ENCODE results near the gene ARHGAP24. TPM values are rescaled to one million over a fixed set of nuclear protein-coding genes. Genes with fewer than 3 reads are reported as not detected.
"Not testable (repeated sequence)": the region's sequence is repeated elsewhere in the genome, so short reads cannot be mapped to it uniquely, and the experiment has no call there.

ARHGAP24 gene
- total and polyA plus RNA-seq, 3 experiments from 2014 or later = not detected

DNA sequence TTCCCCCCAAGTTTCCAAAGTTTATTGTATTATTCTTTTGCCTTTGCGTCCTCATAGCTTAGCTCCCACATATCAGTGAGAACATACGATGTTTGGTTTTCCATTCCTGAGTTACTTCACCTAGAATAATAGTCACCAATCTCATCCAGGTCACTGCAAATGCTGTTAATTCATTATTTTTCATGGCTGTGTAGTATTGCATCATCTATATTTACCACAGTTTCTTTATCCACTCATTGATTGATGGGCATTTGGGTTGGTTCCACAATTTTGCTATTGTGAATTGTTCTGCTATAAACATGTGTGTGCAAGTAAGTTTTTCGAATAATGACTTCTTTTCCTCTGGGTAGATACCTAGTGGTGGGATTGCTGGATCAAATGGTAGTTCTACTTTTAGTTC, 43.6 kb downstream of the ARHGAP24 start:
- H3K4me1 ChIP-seq (ENCODE audit: insufficient read depth, low read length); POLR2A ChIA-PET; DNase-seq; H3K4me3 Mint-ChIP-seq; H3K4me3 ChIP-seq (ENCODE audit: low read length); H3K9me3 ChIP-seq (ENCODE audit: low read length); H3K36me3 Mint-ChIP-seq; H3K27ac Mint-ChIP-seq; H3K27me3 ChIP-seq (ENCODE audit: insufficient read depth, low read length, poor library complexity, severe bottlenecking); H3K4me1 Mint-ChIP-seq; H3K27me3 Mint-ChIP-seq; H3K27ac ChIP-seq (ENCODE audit: low read depth, low read length); CTCF ChIA-PET; H3K36me3 ChIP-seq (ENCODE audit: insufficient read depth, low read length): not testable (repeated sequence)
- H3K9me3 Mint-ChIP-seq = peaks cover 0 to 17% (median 2%) of the 10 kb centered on the region in 5 donors

DNA sequence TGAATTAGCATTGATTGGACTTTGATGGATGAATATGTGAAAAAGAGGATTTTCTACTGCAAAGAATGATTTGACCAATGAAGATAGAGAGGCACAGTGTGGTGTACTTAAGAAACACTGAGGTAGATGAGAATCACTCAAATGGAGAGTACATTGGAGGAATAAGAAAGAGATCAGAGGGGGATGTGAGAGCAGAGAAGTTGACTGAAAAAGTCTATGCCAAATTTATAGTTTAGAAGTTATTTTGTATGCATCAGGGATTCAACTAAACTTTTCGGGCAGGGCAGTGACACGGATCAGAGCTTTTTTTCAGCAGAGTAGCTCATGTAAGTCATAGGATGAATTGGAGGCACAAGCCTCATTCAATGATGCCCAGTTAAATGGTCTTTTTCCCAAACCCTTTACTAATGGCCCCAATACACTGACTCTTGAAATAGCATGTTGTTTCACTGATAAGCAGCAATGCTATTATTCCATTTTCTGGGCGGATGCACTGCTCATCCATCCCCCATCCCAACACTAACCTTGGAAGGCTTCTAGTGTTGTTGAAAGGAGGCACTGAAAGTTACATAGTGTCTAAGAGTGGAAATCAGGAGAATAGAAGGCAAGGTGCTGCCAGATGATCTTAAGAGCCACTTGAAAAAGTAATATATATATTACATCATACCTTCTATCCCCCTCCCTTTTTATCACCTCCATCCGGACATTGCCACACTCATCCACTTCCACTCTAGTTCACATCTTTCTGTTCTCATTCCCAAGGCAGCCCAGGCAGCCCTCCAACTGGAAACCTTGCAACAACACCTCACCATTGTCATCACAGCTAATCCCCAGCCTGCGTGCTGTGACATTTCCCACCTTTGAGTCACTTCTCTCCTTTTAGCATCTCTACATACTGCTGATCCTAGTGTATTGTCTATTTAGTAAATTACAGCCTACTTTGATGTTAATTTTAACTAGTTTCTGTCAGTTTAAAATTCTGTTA, 46.1 kb downstream of the ARHGAP24 start:
- CTCF ChIA-PET = no interaction called here
- Histone ChIP-seq H3K27ac (ENCODE audit: low read depth, low read length) (no peak overlapping the region), H3K4me1 (ENCODE audit: insufficient read depth, low read length) (no peaks in the 10 kb centered on the region), H3K27me3 (ENCODE audit: insufficient read depth, low read length, poor library complexity, severe bottlenecking) (no peaks in the 10 kb centered on the region), H3K9me3 (ENCODE audit: low read length) (no peaks in the 10 kb centered on the region), H3K36me3 (ENCODE audit: insufficient read depth, low read length) (no peaks in the 10 kb centered on the region), H3K4me3 (ENCODE audit: low read length) (no peak overlapping the region)
- Mint-ChIP-seq H3K4me1 (no peaks in the 10 kb centered on the region), H3K4me3 (no peak overlapping the region), H3K27ac (no peak overlapping the region), H3K9me3 (peaks cover 0 to 18% (median 2%) of the 10 kb centered on the region in 5 donors), H3K36me3 (no peaks in the 10 kb centered on the region), H3K27me3 (no peaks in the 10 kb centered on the region)
- no peak for DNase-seq
- POLR2A ChIA-PET = no interaction called here

DNA sequence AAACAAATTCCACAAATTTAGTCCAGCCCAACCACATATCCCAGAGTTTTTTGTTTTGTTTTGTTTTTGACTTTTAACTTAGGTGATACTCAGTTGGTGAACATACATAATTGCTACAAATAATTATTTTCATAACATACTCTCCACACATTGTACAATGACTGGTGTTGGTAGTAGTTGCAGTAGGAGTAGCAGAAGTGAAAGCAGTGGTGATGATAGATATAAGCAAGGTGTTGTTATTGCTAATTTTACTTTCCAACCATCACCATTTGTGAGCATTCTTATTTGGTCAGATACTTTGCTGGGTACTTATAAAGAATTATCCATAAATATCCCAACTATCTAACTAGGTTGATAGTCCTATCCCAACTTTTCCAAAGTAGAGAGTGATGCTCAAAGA, 47.3 kb downstream of the ARHGAP24 start:
- Mint-ChIP-seq H3K27ac (no peak overlapping the region), H3K27me3 (no peaks in the 10 kb centered on the region), H3K4me3 (no peak overlapping the region), H3K9me3 (peaks cover 0 to 18% (median 2%) of the 10 kb centered on the region in 5 donors), H3K4me1 (no peaks in the 10 kb centered on the region), H3K36me3 (no peaks in the 10 kb centered on the region)
- H3K9me3 ChIP-seq (ENCODE audit: low read length) = no peaks in the 10 kb centered on the region
- H3K27me3 ChIP-seq (ENCODE audit: insufficient read depth, low read length, poor library complexity, severe bottlenecking) = no peaks in the 10 kb centered on the region
- ChIA-PET POLR2A (no interaction called here), CTCF (no interaction called here)
- H3K27ac ChIP-seq (ENCODE audit: low read depth, low read length) = no peak overlapping the region
- H3K36me3 ChIP-seq (ENCODE audit: insufficient read depth, low read length) = no peaks in the 10 kb centered on the region
- no peak for DNase-seq
- H3K4me1 ChIP-seq (ENCODE audit: insufficient read depth, low read length) = no peaks in the 10 kb centered on the region
- no peak overlapping the region for H3K4me3 ChIP-seq (ENCODE audit: low read length)

DNA sequence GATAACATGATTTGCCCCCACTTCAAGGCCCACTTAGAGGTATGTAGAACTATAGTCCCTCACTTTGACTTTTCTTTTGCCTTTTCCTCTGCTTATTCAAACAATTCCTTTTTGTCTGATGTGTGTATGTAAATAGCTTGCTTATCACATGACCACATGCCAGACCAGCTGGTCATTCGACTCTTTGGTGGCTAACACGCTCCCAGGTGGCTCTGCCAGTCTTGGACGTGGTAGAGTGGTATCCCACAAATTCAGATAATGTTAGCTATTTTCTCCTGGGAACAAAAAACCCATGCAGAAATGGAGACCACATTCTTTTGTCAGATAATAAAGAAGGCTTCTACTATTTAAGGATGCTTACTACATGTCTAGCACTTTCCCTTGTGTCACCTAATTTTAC, 47.9 kb downstream of the ARHGAP24 start:
- no peak overlapping the region for H3K27ac ChIP-seq (ENCODE audit: low read depth, low read length)
- ChIA-PET POLR2A (no interaction called here), CTCF (no interaction called here)
- no peaks in the 10 kb centered on the region for H3K4me1 ChIP-seq (ENCODE audit: insufficient read depth, low read length)
- H3K9me3 ChIP-seq (ENCODE audit: low read length) = no peaks in the 10 kb centered on the region
- no peak overlapping the region for H3K4me3 ChIP-seq (ENCODE audit: low read length)
- DNase-seq = no peak
- H3K9me3 Mint-ChIP-seq = peaks cover 0 to 21% (median 2%) of the 10 kb centered on the region in 5 donors
- no peaks in the 10 kb centered on the region for H3K36me3 ChIP-seq (ENCODE audit: insufficient read depth, low read length)
- H3K4me1 Mint-ChIP-seq = no peaks in the 10 kb centered on the region
- no peaks in the 10 kb centered on the region for H3K36me3 Mint-ChIP-seq
- no peaks in the 10 kb centered on the region for H3K27me3 ChIP-seq (ENCODE audit: insufficient read depth, low read length, poor library complexity, severe bottlenecking)
- H3K27ac Mint-ChIP-seq = no peak overlapping the region
- no peaks in the 10 kb centered on the region for H3K27me3 Mint-ChIP-seq
- H3K4me3 Mint-ChIP-seq = no peak overlapping the region

DNA sequence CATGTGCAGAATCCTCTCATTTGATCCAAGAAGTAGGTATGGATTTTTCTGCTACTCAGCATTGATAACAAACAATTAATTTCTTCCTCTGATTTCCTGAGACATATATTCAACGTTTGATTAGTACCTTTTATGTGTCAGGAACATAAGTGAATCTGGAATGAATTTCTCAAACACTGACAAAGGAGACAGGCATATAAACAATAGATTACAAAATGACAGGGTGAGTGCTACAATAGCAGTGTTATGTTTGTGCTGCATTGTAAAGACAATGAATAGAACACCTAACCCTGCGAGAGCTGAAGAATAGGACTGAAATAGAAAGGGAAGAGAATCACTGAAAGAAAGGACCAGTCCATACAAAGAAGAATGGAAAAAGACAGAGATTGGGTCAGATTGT, 52.9 kb downstream of the ARHGAP24 start:
- POLR2A ChIA-PET = no interaction called here

DNA sequence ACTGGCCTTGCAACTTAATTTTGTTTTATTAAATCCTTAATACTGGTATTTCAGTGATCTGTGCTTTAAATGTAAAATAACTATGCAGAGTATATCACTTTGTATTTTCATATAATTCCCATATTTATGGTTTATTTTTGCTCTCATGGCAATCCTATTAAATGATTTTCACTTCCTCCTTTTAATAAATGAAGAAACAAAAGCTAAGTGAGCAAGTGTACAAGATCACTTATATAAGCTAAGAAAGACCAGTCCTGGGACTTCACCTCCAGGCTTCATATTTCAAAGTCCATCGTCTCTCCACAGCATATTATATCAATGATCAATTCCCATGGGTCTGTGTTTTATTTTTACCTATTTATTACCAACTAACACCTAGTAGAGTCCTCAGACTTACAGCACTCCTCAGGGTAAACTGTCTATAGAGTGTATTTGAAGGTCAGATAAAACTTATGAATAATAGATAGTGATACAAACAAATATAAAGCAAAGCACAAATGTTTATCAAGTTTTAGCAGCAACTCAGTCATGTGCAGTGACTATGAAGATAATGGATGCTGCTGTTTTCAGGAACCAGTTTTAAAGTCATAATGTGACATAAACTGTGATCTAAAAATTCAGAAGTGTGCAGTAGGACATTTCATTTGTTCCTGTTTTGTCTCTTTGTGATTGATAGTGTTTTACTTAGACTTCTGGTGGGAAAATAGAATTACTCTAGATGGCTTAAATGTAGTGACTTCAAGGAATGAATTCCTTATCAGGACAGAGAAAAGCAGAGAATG, 56.8 kb downstream of the ARHGAP24 start:
- no peaks in the 10 kb centered on the region for H3K4me1 Mint-ChIP-seq
- ChIA-PET CTCF (no interaction called here), POLR2A (no interaction called here)
- peaks cover 0 to 14% (median 0%) of the 10 kb centered on the region in 5 donors for H3K9me3 Mint-ChIP-seq
- no peaks in the 10 kb centered on the region for H3K27me3 ChIP-seq (ENCODE audit: insufficient read depth, low read length, poor library complexity, severe bottlenecking)
- H3K36me3 Mint-ChIP-seq = no peaks in the 10 kb centered on the region
- H3K9me3 ChIP-seq (ENCODE audit: low read length) = no peaks in the 10 kb centered on the region
- H3K27ac Mint-ChIP-seq = no peak overlapping the region
- H3K27ac ChIP-seq (ENCODE audit: low read depth, low read length) = no peak overlapping the region
- H3K4me1 ChIP-seq (ENCODE audit: insufficient read depth, low read length) = no peaks in the 10 kb centered on the region
- H3K27me3 Mint-ChIP-seq = no peaks in the 10 kb centered on the region
- H3K36me3 ChIP-seq (ENCODE audit: insufficient read depth, low read length) = no peaks in the 10 kb centered on the region
- no peak for DNase-seq
- H3K4me3 Mint-ChIP-seq = no peak overlapping the region
- H3K4me3 ChIP-seq (ENCODE audit: low read length) = no peak overlapping the region

More for the DNA sequence above, 52.9 kb downstream of the ARHGAP24 start:
- CTCF ChIA-PET = no interaction called here
- Histone ChIP-seq H3K4me3 (ENCODE audit: low read length) (no peak overlapping the region), H3K9me3 (ENCODE audit: low read length) (no peaks in the 10 kb centered on the region), H3K4me1 (ENCODE audit: insufficient read depth, low read length) (no peaks in the 10 kb centered on the region), H3K27ac (ENCODE audit: low read depth, low read length) (no peak overlapping the region), H3K27me3 (ENCODE audit: insufficient read depth, low read length, poor library complexity, severe bottlenecking) (no peaks in the 10 kb centered on the region), H3K36me3 (ENCODE audit: insufficient read depth, low read length) (no peaks in the 10 kb centered on the region)
- H3K9me3 Mint-ChIP-seq = peaks cover 0 to 16% (median 2%) of the 10 kb centered on the region in 5 donors
- H3K27ac Mint-ChIP-seq = no peak overlapping the region
- DNase-seq = no peak
- no peaks in the 10 kb centered on the region for H3K27me3 Mint-ChIP-seq
- no peak overlapping the region for H3K4me3 Mint-ChIP-seq
- no peaks in the 10 kb centered on the region for H3K4me1 Mint-ChIP-seq
- H3K36me3 Mint-ChIP-seq = no peaks in the 10 kb centered on the region

DNA sequence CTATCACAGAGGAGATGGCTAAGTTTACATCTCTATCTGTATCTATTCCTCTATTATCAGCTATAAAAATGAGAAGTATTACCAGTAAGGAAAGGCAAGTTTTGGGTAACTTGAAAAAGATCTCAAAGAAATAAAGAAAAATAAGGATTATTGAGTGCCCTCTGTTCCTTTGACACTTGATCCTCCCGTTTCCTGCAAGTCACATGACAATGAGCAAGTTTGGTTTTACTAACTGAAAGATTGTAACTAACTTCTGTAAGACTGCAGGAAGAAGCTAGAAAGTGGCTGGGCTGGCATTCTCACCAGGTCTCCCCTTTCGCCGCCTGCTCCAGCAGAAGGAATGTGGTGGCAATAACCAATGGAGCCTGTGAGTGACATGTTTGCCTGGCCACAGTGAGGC, 59.2 kb downstream of the ARHGAP24 start:
- no peak for DNase-seq
- ChIA-PET CTCF (no interaction called here), POLR2A (no interaction called here)
- Mint-ChIP-seq H3K27ac (no peak overlapping the region), H3K36me3 (no peaks in the 10 kb centered on the region), H3K9me3 (peaks cover 0 to 13% (median 6%) of the 10 kb centered on the region in 5 donors), H3K4me1 (no peaks in the 10 kb centered on the region), H3K4me3 (no peak overlapping the region), H3K27me3 (no peaks in the 10 kb centered on the region)
- no peak overlapping the region for H3K4me3 ChIP-seq (ENCODE audit: low read length)
- no peaks in the 10 kb centered on the region for H3K27me3 ChIP-seq (ENCODE audit: insufficient read depth, low read length, poor library complexity, severe bottlenecking)
- no peaks in the 10 kb centered on the region for H3K4me1 ChIP-seq (ENCODE audit: insufficient read depth, low read length)
- no peaks in the 10 kb centered on the region for H3K36me3 ChIP-seq (ENCODE audit: insufficient read depth, low read length)
- no peak overlapping the region for H3K27ac ChIP-seq (ENCODE audit: low read depth, low read length)
- H3K9me3 ChIP-seq (ENCODE audit: low read length) = no peaks in the 10 kb centered on the region

DNA sequence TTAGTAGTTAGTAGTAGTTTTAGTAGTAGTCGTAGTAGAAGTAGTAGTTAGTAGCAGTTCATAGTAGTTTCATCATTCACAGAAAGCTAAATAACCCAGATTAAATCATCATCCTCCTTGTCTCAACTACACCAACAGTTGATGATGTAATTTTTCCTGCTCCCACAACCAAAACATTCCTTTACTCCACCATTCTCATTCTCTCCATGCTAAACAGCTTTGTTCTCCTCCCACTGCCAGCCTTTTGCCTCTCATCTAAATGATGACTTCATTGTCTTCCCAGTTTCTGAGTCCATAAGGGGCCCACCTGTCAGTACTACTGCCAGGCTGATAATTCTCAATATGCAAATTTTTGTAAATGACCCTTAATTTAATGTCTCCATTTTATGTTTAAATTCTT, 68.9 kb downstream of the ARHGAP24 start:
- Histone ChIP-seq H3K4me3 (ENCODE audit: low read length) (no peak overlapping the region), H3K27ac (ENCODE audit: low read depth, low read length) (no peak overlapping the region), H3K27me3 (ENCODE audit: insufficient read depth, low read length, poor library complexity, severe bottlenecking) (no peaks in the 10 kb centered on the region), H3K9me3 (ENCODE audit: low read length) (no peaks in the 10 kb centered on the region), H3K4me1 (ENCODE audit: insufficient read depth, low read length) (no peaks in the 10 kb centered on the region), H3K36me3 (ENCODE audit: insufficient read depth, low read length) (no peaks in the 10 kb centered on the region)
- CTCF ChIA-PET = no interaction called here
- H3K4me3 Mint-ChIP-seq = no peak overlapping the region
- H3K27ac Mint-ChIP-seq = no peak overlapping the region
- no peaks in the 10 kb centered on the region for H3K4me1 Mint-ChIP-seq
- H3K9me3 Mint-ChIP-seq = peaks cover 0 to 17% (median 0%) of the 10 kb centered on the region in 5 donors
- H3K27me3 Mint-ChIP-seq = no peaks in the 10 kb centered on the region
- DNase-seq = no peak
- H3K36me3 Mint-ChIP-seq = no peaks in the 10 kb centered on the region
- POLR2A ChIA-PET = no interaction called here
